Lower leg skin (tissue), 4 donors: ENCODE measurements around the gene PASK. TPM values are rescaled to one million over a fixed set of nuclear protein-coding genes. Genes with fewer than 3 reads are reported as not detected.

ENCODE experiments used
- DNase-seq, 2 donors: peaks; one replicate each; pipeline ENCODE4 v3.0.0-alpha.2; 2019; ENCODE audit warnings: low spot score in 2 of 2
- H3K4me3 ChIP-seq: fragments of 200-600 bp; sonication (generic); 2 replicates; pipeline ENCODE4 v1.5.1; 2017; ENCODE audit warnings: mild to moderate bottlenecking, low read depth; ENCODE audit not compliant: poor library complexity, severe bottlenecking
- POLR2A ChIP-seq, 2 donors: fragments of 450-650 bp; IDR thresholded peaks; one replicate each; pipeline ENCODE4 v1.6.1; 2016 to 2017; ENCODE audit warnings: antibody characterized with exemption in 2 of 2, mild to moderate bottlenecking in 1 of 2, moderate library complexity in 1 of 2
- WGBS, 2 donors: methylation state at CpG; one replicate each; pipeline ENCODE4 v1.1.5; 2018; 5-methylcytosine and 5-hydroxymethylcytosine counted together
- intact Hi-C: fragments of 100-400 bp; cut with DNase I; formaldehyde crosslinking; loops from one replicate; pipeline ENCODE4 v1.15.0; 2023; ENCODE audit warnings: low total_unique reads
- total RNA-seq, 4 donors: library from RNA; depleted of rRNA; stranded (reverse); fragments of >200 nt; gene quantifications; one replicate each; pipeline ENCODE4 v1.1.0, GENCODE V29; 2016
- TF ChIP-seq, protein P1 (sequence below), 3 donors: fragments of 450-650 bp; IDR thresholded peaks; one replicate each; pipeline ENCODE4 v1.5.1; 2016; ENCODE audit warnings: antibody characterized with exemption in 3 of 3, mild to moderate bottlenecking in 3 of 3, moderate library complexity in 2 of 3

PASK gene
- total RNA-seq, 4 donors from 2014 or later, result 4.8 to 11.9 (median 6.5) TPM

DNA sequence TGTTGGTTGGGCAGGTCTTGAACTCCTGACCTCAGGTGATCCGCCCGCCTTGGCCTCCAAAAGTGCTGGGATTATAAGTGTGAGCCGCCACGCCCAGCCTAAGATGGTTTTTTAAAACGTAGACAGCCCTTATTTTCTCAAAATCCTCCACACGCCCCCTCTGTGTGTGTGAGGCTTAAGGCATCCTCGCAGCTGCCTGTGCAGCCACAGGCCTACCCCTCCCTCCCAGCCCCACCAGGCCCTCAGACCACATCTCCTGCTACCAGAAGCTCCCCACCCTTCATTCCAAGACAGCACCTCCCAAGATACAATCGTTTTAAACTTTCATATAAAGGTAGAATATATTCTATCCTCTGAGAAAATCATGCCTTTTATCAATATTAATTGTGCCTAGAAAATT lies 44.0 kb upstream of the PASK start:
- H3K4me3 ChIP-seq, result no peak overlapping the region
- no peak for DNase-seq
- intact Hi-C loops, result no loop called here
- TF ChIP-seq POLR2A (IDR thresholded peaks at IDR 0.05), result no peak
- TF ChIP-seq, protein P1, sequence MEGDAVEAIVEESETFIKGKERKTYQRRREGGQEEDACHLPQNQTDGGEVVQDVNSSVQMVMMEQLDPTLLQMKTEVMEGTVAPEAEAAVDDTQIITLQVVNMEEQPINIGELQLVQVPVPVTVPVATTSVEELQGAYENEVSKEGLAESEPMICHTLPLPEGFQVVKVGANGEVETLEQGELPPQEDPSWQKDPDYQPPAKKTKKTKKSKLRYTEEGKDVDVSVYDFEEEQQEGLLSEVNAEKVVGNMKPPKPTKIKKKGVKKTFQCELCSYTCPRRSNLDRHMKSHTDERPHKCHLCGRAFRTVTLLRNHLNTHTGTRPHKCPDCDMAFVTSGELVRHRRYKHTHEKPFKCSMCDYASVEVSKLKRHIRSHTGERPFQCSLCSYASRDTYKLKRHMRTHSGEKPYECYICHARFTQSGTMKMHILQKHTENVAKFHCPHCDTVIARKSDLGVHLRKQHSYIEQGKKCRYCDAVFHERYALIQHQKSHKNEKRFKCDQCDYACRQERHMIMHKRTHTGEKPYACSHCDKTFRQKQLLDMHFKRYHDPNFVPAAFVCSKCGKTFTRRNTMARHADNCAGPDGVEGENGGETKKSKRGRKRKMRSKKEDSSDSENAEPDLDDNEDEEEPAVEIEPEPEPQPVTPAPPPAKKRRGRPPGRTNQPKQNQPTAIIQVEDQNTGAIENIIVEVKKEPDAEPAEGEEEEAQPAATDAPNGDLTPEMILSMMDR (IDR thresholded peaks at IDR 0.05), result no peak
- 76 to 77% methylated on average over 8 of the region's 8 CpGs for WGBS, 2 donors

DNA sequence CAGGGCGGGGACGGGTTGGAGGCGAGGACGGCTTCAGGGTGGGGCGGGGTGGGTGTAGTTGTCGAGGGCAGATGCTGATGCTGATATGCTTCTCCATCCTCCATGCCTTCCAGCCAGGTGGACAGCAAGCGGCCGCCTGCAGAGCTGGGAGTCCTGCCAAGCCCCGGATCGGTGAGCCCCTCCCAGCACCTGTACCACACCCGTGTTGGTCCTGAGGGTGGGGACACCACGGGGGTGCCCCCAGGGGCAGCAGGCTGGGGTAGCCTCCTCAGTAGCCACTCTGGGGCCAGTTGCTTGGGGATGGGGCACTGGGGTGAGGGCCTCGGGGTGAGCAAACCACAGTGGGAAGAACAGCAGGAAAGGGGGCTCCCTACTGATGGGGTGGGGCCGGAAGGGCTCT lies 41.8 kb upstream of the PASK start:
- DNase-seq, result no peak
- TF ChIP-seq, protein P1 (IDR thresholded peaks at IDR 0.05), result no peak
- TF ChIP-seq POLR2A (IDR thresholded peaks at IDR 0.05), result no peak
- intact Hi-C loops, result no loop called here
- no peak overlapping the region for H3K4me3 ChIP-seq
- WGBS, 2 donors, result 57 to 85% methylated on average over 2 to 14 of the region's 14 CpGs

DNA sequence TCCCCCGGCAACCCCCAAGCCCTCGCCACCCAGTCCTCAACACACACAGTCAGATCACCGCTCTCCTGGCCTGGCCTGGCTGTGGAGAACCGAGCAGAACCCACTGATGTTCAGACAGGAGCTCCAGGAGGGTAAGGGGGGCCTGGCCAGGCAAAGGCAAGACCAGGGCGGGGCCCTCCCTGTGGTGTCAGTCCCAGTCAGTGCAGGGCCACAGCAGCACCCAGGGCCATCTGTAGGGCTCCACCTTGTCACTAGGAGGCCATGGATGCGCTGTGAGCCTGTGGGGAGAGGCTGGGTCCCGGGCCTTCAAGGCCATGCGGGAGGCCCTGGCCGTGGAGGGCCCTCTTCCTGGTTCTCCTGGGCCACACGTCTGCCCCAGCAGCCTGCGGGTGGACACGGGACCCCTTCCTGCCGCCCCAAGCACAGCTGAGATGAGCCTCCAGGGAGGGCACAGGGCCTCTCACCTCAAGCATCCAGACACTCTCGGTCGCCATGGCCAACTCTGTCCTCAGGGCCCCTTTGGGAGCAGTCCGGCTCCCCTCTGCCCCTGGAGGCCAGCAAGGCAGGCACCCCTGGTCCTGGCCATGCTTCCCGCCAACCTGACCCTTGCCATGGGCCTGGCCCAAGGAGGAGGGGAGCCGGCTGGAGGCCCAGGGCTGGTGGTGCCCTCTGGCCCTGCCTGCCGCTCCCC lies 41.2 kb upstream of the PASK start:
- WGBS, 2 donors, result 85 to 92% methylated on average over 10 to 12 of the region's 19 CpGs
- DNase-seq, result no peak
- no peak for TF ChIP-seq POLR2A (IDR thresholded peaks at IDR 0.05)
- TF ChIP-seq, protein P1 (IDR thresholded peaks at IDR 0.05), result no peak
- intact Hi-C loops, result no loop called here
- H3K4me3 ChIP-seq, result no peak overlapping the region

DNA sequence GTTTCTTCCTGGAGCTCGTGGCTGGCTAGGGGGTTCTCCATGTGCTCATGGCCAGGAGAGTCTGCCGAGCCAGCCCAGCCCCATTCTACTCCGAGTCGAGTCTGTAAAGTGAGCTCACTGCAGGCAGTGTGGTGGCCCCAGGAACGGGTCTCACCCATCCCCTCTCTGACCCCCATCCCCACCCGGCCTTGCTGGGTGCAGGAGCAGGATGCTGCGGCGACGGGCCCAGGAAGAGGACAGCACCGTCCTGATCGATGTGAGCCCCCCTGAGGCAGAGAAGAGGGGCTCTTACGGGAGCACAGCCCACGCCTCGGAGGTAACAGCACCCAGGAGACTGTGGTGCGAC lies 40.6 kb upstream of the PASK start:
- 88 to 96% methylated on average over 4 to 13 of the region's 15 CpGs for WGBS, 2 donors

DNA sequence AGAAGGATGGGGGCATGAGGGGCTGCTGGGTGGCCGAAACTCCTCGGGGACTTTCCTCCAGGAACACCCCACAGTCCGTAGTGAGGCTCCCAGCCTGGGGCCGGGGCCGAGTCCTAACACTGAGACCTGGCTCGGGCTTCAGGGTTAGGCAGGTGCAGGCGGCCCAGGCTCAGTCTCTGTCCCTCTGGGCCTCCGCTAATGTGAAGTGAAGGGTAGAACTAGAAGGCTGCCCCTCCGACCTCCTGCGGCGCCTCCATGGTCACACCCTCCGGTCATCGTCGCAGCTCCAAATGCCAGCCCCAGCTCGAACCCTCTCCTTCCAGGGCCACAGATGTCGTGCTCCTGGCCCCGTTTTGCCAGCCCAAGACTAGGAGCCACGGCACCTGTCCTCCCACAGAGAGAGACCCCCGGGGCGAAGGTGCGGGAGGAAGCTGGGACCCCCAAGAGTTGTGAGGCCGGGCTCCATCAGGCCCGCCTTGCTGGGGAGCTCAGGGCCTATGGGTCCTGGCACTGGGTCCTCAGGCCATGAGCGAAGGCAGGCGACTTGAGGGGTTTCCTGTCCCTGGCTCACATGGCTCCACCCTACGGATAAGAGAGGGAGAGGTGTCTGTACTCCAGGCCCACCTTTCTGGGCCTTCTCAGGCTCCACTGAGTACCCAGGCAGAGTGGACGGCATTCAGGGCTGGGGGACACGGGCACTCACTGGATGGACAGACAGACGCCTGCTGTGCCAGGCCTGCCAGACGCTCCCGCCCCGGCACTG lies 40.0 kb upstream of the PASK start:
- intact Hi-C loops, result no loop called here
- H3K4me3 ChIP-seq, result no peak overlapping the region
- 87 to 92% methylated on average over 14 to 22 of the region's 32 CpGs for WGBS, 2 donors
- no peak for DNase-seq
- TF ChIP-seq, protein P1 (IDR thresholded peaks at IDR 0.05), result no peak
- no peak for TF ChIP-seq POLR2A (IDR thresholded peaks at IDR 0.05)

More for the DNA sequence above, 40.6 kb upstream of the PASK start:
- intact Hi-C loops, result no loop called here
- TF ChIP-seq, protein P1 (IDR thresholded peaks at IDR 0.05), result no peak
- TF ChIP-seq POLR2A (IDR thresholded peaks at IDR 0.05), result no peak
- H3K4me3 ChIP-seq, result no peak overlapping the region
- DNase-seq, result no peak
